ENCODE data around the gene CAMTA1. TPM values are rescaled to one million over a fixed set of nuclear protein-coding genes. Genes with fewer than 3 reads are reported as not detected.

Gene CAMTA1
- total RNA-seq, 1 experiment from 2014 or later = 69.5 TPM

- DNase-seq (ENCODE audit: low read depth, low spot score) (no peak), ATAC-seq (no peak)
- Histone ChIP-seq H3K4me1 (ENCODE audit: control insufficient read depth in 1 of 2, insufficient read depth in 2 of 2, low read length in 2 of 2) (no peaks in the 10 kb centered on the region), H2AFZ (ENCODE audit: low read depth, low read length, poor library complexity, severe bottlenecking) (no peak overlapping the region), H3K9ac (ENCODE audit: low read length) (no peak overlapping the region), H3K79me2 (ENCODE audit: insufficient read depth, low read length) (no peaks in the 10 kb centered on the region), H3K27me3 (ENCODE audit: insufficient read depth, low read length) (peaks cover 53% of the 10 kb centered on the region; the same call in 1 of the 2 replicates), H3K9me2 (ENCODE audit: insufficient read depth) (no peaks in the 10 kb centered on the region), H4K20me1 (ENCODE audit: insufficient read depth) (no peaks in the 10 kb centered on the region), H3K36me3 (ENCODE audit: control insufficient read depth in 1 of 2, insufficient read depth in 2 of 2, low read length in 2 of 2) (no peaks in the 10 kb centered on the region), H3K4me3 (replicated peaks in 1 of 2; ENCODE audit: low read depth in 1 of 2, low read length in 2 of 2) (no peak overlapping the region), H3K27ac (ENCODE audit: low read depth, low read length) (no peak overlapping the region), H3K9me3 (ENCODE audit: control insufficient read depth in 1 of 2, insufficient read depth in 1 of 2, low read depth in 1 of 2, low read length in 2 of 2) (no peaks in the 10 kb centered on the region), H3K4me2 (ENCODE audit: low read length) (no peak overlapping the region)
- ChIA-PET CTCF (no interaction called here), POLR2A (no interaction called here), RAD21 (ENCODE audit: low non-redundant PET in 1 of 2, low total read pairs in 2 of 2, uncharacterized antibody in 2 of 2, unreplicated experiment in 2 of 2) (no interaction called here)
- intact Hi-C loops (cut with micrococcal nuclease) = loop anchor here (10.0 kb wide), 1 partner anchor 543 kb away; no protein-coding TSS in a partner anchor
- TF ChIP-seq EGR1 (IDR thresholded peaks at IDR 0.05; ENCODE audit: low read depth) = no peak
- BruUV-seq (replicated peaks) = no TSS peak
Measured at GRCh38 chr1:7617826-7618225, 832.6 kb downstream of the CAMTA1 start.

GRCh38 chr1:7620196-7620595 lies 834.9 kb downstream of the CAMTA1 start:
- H3K9me3 ChIP-seq (ENCODE audit: control insufficient read depth in 1 of 2, insufficient read depth in 1 of 2, low read depth in 1 of 2, low read length in 2 of 2) = no peaks in the 10 kb centered on the region
- H3K4me3 ChIP-seq (replicated peaks in 1 of 2; ENCODE audit: low read depth in 1 of 2, low read length in 2 of 2) = no peak overlapping the region
- RAD21 ChIA-PET (ENCODE audit: low non-redundant PET in 1 of 2, low total read pairs in 2 of 2, uncharacterized antibody in 2 of 2, unreplicated experiment in 2 of 2) = no interaction called here
- no peak overlapping the region for H3K4me2 ChIP-seq (ENCODE audit: low read length)
- no peak for DNase-seq (ENCODE audit: low read depth, low spot score)
- no peak overlapping the region for H3K9ac ChIP-seq (ENCODE audit: low read length)
- H3K4me1 ChIP-seq (ENCODE audit: control insufficient read depth in 1 of 2, insufficient read depth in 2 of 2, low read length in 2 of 2) = no peaks in the 10 kb centered on the region
- no peak overlapping the region for H3K27ac ChIP-seq (ENCODE audit: low read depth, low read length)
- no peak overlapping the region for H2AFZ ChIP-seq (ENCODE audit: low read depth, low read length, poor library complexity, severe bottlenecking)
- POLR2A ChIA-PET = no interaction called here
- H3K9me2 ChIP-seq (ENCODE audit: insufficient read depth) = no peaks in the 10 kb centered on the region
- H3K36me3 ChIP-seq (ENCODE audit: control insufficient read depth in 1 of 2, insufficient read depth in 2 of 2, low read length in 2 of 2) = no peaks in the 10 kb centered on the region
- H3K27me3 ChIP-seq (ENCODE audit: insufficient read depth, low read length) = peaks cover 69% of the 10 kb centered on the region; the same call in 1 of the 2 replicates
- intact Hi-C loops (cut with micrococcal nuclease) = no loop called here
- no TSS peak for BruUV-seq (replicated peaks)
- H3K79me2 ChIP-seq (ENCODE audit: insufficient read depth, low read length) = no peaks in the 10 kb centered on the region
- H4K20me1 ChIP-seq (ENCODE audit: insufficient read depth) = no peaks in the 10 kb centered on the region
- CTCF ChIA-PET = no interaction called here
- no peak for ATAC-seq
- TF ChIP-seq EZH2phosphoT487 (IDR thresholded peaks at IDR 0.05; ENCODE audit: borderline replicate concordance) (no peak), YY1 (IDR thresholded peaks at IDR 0.05; ENCODE audit: extremely low read depth, insufficient replicate concordance, low read depth, low read length) (no peak), ELF1 (IDR thresholded peaks at IDR 0.05; ENCODE audit: borderline replicate concordance, low read depth) (no peak), ATF3 (IDR thresholded peaks at IDR 0.05) (no peak), CBX3 (IDR thresholded peaks at IDR 0.05; ENCODE audit: low read depth) (no peak), CEBPB (IDR thresholded peaks at IDR 0.05; ENCODE audit: low read depth) (no peak), ZNF274 (IDR thresholded peaks at IDR 0.05; ENCODE audit: low read depth, low read length) (no peak), RAD21 (IDR thresholded peaks at IDR 0.05; ENCODE audit: low read depth) (no peak), MAX (IDR thresholded peaks at IDR 0.05) (no peak), ZBTB33 (IDR thresholded peaks at IDR 0.05; ENCODE audit: extremely low read depth, insufficient replicate concordance, low read length) (no peak), ZFX (IDR thresholded peaks at IDR 0.05) (no peak), REST (IDR thresholded peaks at IDR 0.05; ENCODE audit: low read depth) (no peak)

Data from HCT116 (cell line).